ENCODE results near the gene WARS2.

DNA sequence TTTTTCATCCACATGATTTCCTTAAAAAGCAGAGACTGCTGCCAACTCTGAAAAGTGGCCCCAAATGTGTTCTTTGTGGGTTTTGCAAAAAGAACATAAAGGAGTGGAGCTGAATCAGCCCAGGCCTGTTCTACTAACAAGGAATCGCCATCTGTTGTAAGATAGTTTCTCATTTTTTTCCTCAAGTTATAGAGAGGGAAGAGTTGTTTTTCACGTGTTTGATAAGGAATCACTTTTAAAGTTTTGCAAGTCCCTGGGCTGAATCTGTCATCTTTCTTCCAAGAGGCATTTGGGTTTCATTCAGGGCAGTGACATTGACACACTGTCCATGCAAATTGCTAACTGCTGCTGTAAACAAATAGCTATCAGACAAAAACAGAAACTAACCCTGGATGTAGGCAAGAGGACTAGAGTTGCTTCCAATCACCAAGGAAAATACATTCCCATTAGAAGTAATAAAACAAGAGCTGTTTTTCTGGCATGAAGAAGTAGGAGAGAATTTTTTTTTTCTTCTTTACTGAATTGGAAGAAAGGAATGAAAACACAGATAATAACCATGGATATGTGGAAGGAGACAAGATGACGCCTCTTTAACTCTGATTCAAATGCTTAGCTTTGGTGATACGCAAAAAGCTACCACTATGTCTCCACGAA lies 93.5 kb downstream of the WARS2 start:
- TF ChIP-seq CTCF (IDR thresholded peaks at IDR 0.05), result no peak
- TF ChIP-seq EZH2phosphoT487 (IDR thresholded peaks at IDR 0.05), result no peak

Measured in neural progenitor cell (in vitro differentiated cells).